Panc1 (cell line): ENCODE results near the gene PEF1.

Experiments
- POLR2AphosphoS5 ChIP-seq: IDR thresholded peaks from 2 replicates; pipeline ENCODE4 v1.6.1; 2012; ENCODE audit warnings: mild to moderate bottlenecking, low read depth, low read length, moderate library complexity
- TF ChIP-seq, protein P1 (sequence below): fragments of 450-650 bp; IDR thresholded peaks from 2 replicates; pipeline ENCODE4 v1.5.1; 2017; ENCODE audit warnings: mild to moderate bottlenecking
- TF ChIP-seq, protein P2 (sequence below), 2 experiments: IDR thresholded peaks; 2 replicates each; pipeline ENCODE4 v1.6.1; 2011 to 2012; ENCODE audit warnings: low read depth in 2 of 2, control low read depth in 1 of 2, low read length in 1 of 2, mild to moderate bottlenecking in 1 of 2, moderate library complexity in 1 of 2; ENCODE audit not compliant: insufficient read depth in 1 of 2

DNA sequence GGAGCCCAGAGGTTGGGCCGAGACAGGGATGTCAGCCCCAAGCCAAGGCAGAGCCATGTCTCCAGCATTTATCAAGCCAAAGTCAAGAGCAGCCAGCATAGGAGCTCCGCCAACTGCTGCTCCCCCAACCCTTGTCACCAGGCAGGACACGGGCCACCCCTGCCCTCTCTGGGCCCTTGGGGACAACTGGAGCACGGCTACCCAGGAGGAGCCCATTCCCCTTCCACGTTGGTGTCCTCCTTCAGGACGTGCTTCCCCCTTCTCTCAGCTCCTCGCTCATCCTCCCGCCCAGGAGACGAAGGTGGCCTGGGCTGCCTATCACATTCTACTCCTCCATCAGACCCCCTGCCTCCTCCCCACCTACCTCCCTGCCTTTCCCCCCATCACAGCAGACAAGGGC is 19.9 kb upstream of the PEF1 start:
- TF ChIP-seq, protein P1, sequence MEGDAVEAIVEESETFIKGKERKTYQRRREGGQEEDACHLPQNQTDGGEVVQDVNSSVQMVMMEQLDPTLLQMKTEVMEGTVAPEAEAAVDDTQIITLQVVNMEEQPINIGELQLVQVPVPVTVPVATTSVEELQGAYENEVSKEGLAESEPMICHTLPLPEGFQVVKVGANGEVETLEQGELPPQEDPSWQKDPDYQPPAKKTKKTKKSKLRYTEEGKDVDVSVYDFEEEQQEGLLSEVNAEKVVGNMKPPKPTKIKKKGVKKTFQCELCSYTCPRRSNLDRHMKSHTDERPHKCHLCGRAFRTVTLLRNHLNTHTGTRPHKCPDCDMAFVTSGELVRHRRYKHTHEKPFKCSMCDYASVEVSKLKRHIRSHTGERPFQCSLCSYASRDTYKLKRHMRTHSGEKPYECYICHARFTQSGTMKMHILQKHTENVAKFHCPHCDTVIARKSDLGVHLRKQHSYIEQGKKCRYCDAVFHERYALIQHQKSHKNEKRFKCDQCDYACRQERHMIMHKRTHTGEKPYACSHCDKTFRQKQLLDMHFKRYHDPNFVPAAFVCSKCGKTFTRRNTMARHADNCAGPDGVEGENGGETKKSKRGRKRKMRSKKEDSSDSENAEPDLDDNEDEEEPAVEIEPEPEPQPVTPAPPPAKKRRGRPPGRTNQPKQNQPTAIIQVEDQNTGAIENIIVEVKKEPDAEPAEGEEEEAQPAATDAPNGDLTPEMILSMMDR: no peak
- no peak for TF ChIP-seq POLR2AphosphoS5
- TF ChIP-seq, protein P2, sequence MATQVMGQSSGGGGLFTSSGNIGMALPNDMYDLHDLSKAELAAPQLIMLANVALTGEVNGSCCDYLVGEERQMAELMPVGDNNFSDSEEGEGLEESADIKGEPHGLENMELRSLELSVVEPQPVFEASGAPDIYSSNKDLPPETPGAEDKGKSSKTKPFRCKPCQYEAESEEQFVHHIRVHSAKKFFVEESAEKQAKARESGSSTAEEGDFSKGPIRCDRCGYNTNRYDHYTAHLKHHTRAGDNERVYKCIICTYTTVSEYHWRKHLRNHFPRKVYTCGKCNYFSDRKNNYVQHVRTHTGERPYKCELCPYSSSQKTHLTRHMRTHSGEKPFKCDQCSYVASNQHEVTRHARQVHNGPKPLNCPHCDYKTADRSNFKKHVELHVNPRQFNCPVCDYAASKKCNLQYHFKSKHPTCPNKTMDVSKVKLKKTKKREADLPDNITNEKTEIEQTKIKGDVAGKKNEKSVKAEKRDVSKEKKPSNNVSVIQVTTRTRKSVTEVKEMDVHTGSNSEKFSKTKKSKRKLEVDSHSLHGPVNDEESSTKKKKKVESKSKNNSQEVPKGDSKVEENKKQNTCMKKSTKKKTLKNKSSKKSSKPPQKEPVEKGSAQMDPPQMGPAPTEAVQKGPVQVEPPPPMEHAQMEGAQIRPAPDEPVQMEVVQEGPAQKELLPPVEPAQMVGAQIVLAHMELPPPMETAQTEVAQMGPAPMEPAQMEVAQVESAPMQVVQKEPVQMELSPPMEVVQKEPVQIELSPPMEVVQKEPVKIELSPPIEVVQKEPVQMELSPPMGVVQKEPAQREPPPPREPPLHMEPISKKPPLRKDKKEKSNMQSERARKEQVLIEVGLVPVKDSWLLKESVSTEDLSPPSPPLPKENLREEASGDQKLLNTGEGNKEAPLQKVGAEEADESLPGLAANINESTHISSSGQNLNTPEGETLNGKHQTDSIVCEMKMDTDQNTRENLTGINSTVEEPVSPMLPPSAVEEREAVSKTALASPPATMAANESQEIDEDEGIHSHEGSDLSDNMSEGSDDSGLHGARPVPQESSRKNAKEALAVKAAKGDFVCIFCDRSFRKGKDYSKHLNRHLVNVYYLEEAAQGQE (IDR thresholded peaks at IDR 0.05; ENCODE audit: insufficient read depth in 1 of 2, low read depth in 2 of 2, low read length in 1 of 2): no peak
